Measurements from ENCODE around the gene SDK1.

SDK1 gene

GRCh38 chr7:3732395-3733005, 431.4 kb downstream of the SDK1 start (continued):
- TF ChIP-seq REST (tag by site-specific recombination; IDR thresholded peaks at IDR 0.05) = no peak
- no peak for TF ChIP-seq TSHZ1 (tag by site-specific recombination; IDR thresholded peaks at IDR 0.05; ENCODE audit: borderline replicate concordance)
- TF ChIP-seq ZBTB7A (tag by site-specific recombination; IDR thresholded peaks at IDR 0.05; ENCODE audit: low read depth) = no peak

GRCh38 chr7:3733541-3734140, 432.6 kb downstream of the SDK1 start:
- Histone ChIP-seq H3K27ac (ENCODE audit: extremely low read depth, low read depth, low read length) (no peak overlapping the region), H3K9me3 (ENCODE audit: control insufficient read depth, insufficient read depth, low read depth, low read length) (no peaks in the 10 kb centered on the region), H3K36me3 (ENCODE audit: control insufficient read depth in 2 of 2, insufficient read depth in 1 of 2, low read length in 2 of 2) (no peaks in the 10 kb centered on the region), H3K4me1 (ENCODE audit: control insufficient read depth, insufficient read depth, low read length) (no peaks in the 10 kb centered on the region), H3K4me3 (ENCODE audit: low read depth, low read length) (no peak overlapping the region)
- ChIA-PET POLR2A (no interaction called here), CTCF (no interaction called here)
- no peak for TF ChIP-seq ZNF449 (tag by site-specific recombination; IDR thresholded peaks at IDR 0.05)
- no peak for TF ChIP-seq ZNF830 (tag by site-specific recombination; IDR thresholded peaks at IDR 0.05; ENCODE audit: low read depth)
- TF ChIP-seq ZNF18 (tag by site-specific recombination; IDR thresholded peaks at IDR 0.05) = no peak
- no peak for TF ChIP-seq ZNF639 (tag by site-specific recombination; IDR thresholded peaks at IDR 0.05)
- no peak for TF ChIP-seq ZNF518A (tag by site-specific recombination; conservative IDR thresholded peaks at IDR 0.05; ENCODE audit: low read depth)
- TF ChIP-seq PATZ1 (tag by site-specific recombination; IDR thresholded peaks at IDR 0.05) = no peak
- no peak for TF ChIP-seq ZNF214 (tag by site-specific recombination; IDR thresholded peaks at IDR 0.05; ENCODE audit: borderline replicate concordance)

Measured in HEK293 (cell line).